ENCODE results near the gene FTO.

DNA sequence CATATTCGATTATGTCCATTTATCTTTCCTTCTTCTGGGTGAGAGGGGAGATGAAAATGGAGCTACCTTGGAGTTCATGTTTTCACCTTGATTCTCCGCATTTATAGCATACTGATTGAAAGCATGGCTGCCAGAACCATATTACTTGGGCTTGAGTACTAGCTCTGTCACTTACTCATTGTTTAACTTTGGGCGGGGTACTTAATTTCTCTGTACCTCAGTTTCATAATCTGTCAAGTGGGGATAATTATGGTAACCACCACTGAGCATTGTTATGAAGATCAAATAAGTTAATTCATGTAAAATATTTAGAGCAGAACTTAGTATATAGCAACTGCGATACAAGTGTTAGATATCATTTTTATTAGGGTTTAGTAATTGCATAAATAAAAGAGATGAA is 65.2 kb downstream of the FTO start:
- TF ChIP-seq CTCF (IDR thresholded peaks at IDR 0.05) (no peak), POLR2A (IDR thresholded peaks at IDR 0.05) (no peak)
